Renal pelvis (tissue), 4 donors: Measurements from ENCODE around the gene VEGFB. TPM values are rescaled to one million over a fixed set of nuclear protein-coding genes. Genes with fewer than 3 reads are reported as not detected.
A peak's percentile ranks its signal among the peaks of the same experiment; 100 is the strongest.

Experiments
- DNase-seq: peaks from one replicate; pipeline ENCODE4 v3.0.0-alpha.2; 2013
- polyA plus RNA-seq, 3 donors: library from polyadenylated mRNA; unstranded; fragments of 120-200 nt; gene quantifications; one replicate each; pipeline ENCODE4 v1.2.1, GENCODE V29; 2013; ENCODE audit not compliant: insufficient read length in 3 of 3

Gene VEGFB
- polyA plus RNA-seq, 3 donors: 92.3 to 102 (median 92.6) TPM

DNA sequence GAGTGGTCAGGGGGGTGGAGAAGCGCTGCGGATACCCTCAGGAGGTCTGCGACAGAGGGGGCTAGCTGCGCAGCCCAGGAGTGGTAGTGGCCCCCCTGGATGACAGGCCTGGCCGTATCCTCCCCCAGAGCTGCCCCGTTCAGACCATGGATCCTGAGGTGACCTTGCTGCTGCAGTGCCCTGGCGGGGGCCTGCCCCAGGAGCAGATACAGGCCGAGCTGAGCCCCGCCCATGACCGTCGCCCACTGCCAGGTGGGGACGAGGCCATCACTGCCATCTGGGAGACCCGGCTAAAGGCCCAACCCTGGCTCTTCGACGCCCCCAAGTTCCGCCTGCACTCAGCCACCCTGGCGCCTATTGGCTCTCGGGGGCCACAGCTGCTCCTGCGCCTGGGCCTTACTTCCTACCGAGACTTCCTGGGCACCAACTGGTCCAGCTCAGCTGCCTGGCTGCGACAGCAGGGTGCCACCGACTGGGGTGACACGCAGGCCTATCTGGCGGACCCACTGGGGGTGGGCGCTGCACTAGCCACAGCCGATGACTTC is 7.8 kb upstream of the VEGFB start:
- DNase-seq: no peak

DNA sequence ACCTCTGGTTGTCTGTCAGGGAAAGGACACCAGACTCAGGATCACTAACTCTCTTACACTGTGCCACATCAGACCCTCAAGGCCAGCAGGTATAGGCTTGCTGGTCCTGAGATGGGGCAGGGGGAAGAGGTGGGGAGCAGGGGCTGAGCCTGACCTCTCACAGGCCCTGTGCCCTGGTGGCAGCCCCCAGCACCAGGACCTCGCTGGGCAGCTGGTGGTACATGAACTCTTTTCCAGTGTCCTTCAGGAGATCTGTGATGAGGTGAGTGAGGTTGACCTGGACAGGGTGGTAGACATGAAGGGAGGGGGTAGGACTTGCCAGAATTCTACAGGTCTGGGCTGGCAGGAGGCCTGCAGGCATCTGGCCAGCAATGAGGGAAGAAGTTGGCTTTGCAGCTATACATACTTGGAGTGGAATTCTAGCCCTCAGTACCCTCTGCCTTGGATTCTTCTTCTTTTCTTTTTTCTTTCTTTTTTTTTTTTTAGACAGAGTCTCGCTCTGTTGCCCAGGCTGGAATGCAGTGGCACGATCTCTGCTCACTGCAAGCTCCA is 6.9 kb upstream of the VEGFB start:
- DNase-seq: no peak

DNA sequence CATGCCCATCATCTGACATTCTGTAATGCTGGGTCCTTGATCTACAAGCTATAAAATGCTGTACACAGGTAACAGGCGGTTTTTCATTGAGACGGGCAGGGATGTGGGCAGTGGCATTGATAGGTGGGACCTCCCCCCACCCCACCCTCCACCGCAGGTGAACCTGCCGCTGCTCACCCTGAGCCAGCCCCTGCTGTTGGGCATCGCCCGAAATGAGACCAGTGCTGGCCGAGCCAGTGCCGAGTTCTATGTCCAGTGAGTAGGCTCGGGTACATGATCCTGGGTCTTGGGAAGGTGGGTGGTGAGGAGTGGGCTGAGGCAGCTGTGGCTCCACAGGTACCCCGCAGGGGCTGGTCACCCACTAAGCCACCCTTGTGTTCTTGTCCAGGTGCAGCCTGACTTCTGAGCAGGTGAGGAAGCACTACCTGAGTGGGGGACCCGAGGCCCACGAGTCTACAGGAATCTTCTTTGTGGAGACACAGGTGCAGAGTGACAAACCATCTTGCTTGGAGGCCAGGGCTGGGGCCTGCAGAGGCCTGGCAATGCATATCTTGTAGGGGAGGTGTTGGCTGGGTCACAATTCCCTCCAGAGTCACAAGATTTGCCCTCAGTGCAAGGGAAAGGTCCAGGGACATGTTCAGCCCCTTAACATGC is 5.2 kb upstream of the VEGFB start:
- no peak for DNase-seq

DNA sequence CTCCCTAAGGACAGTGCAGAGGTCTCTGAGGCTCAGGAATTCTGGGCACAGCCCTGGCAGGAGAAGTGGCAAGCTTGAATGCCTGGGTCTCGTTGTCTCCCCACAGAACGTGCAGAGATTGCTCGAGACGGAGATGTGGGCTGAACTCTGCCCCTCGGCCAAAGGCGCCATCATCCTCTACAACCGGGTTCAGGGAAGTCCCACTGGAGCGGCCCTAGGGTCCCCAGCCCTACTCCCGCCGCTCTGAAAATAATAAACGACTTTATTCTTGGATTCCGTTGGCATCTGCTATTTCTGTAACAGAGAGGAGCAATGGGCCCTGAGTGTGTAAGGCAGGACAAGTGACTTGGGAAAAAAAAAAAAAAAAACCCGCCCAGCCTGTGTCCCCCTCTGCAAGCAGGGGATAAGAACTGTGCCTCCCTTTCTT is 4.6 kb upstream of the VEGFB start:
- DNase-seq: no peak

DNA sequence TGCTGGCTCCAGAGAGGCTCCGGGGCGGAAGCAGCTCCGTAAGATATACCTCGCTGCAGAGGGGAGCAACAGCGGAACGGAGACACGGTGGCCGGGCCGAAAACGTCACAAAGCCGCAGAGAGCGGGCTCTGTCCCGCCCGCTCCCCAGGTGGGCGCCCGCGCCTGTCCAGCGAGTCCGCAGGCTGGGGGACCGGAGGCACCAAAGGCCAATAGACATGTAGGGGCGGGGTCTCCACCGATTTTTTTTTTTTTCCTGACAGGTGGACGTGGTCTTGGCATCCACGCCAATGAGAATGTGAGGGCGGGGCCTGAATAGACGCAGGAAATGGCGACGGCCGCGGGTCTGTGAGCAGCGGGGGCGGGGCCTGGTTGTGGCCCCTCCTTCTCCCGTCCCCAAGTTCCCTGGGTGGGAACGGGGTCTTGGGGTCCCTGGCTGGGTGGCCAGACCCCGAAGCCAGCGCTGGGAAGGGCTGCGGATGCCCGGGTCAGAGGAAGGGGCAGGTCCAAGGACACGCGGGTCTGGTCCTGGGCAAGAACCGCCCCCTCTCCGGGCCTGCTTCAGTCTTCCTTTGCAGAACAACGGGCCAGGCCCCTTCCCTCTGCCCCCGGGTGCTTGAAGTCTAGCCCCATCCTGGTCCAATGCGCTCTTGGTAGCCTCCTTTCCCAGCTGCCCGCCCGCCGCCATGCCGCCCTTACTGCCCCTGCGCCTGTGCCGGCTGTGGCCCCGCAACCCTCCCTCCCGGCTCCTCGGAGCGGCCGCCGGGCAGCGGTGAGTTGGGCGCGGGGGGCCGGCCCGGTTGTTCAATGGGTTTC is 4.0 kb upstream of the VEGFB start, which contains the start of gene DNAJC4:
DNAJC4 (plus strand) TSS at position 378 of the 814 bp plus-strand sequence; CDS start at position 685, 307 bp downstream.
- DNase-seq: peak; percentile 96

DNA sequence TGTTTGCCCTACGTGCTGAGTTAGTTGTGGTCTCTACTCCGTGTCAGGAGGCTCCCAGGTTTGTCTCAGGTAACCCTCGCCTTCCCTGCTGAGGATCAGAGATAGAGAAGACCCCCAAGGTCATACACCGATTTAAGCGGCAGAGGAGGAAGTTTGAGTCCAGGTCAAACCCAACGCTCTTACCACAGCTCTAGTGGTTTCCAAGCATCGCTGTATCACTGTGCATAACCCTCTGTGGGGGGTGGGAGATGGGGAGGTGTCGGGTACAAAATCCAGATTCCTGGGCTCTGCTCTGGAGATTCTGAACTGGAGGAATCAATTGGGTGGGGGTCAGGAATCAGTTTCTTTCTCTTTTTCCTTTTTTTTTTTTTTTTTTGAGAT is 3.4 kb upstream of the VEGFB start:
- no peak for DNase-seq

DNA sequence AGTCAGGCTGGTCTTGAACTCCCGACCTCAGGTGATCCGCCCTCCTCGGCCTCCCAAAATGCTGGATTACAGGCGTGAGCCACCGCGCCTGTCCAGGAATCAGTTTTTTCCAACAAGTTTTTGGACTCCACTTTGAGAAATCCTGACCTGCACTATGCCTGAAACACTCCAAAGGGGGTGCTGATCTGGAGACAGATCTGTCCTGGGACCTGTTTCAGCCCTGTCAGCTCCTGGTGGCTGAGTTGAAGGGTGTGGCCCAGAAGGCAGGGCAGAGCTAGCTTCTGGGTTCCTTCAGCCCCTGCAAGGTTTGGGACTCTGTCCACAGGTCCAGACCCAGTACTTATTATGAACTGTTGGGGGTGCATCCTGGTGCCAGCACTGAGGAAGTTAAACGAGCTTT is 2.8 kb upstream of the VEGFB start:
- no peak for DNase-seq

DNA sequence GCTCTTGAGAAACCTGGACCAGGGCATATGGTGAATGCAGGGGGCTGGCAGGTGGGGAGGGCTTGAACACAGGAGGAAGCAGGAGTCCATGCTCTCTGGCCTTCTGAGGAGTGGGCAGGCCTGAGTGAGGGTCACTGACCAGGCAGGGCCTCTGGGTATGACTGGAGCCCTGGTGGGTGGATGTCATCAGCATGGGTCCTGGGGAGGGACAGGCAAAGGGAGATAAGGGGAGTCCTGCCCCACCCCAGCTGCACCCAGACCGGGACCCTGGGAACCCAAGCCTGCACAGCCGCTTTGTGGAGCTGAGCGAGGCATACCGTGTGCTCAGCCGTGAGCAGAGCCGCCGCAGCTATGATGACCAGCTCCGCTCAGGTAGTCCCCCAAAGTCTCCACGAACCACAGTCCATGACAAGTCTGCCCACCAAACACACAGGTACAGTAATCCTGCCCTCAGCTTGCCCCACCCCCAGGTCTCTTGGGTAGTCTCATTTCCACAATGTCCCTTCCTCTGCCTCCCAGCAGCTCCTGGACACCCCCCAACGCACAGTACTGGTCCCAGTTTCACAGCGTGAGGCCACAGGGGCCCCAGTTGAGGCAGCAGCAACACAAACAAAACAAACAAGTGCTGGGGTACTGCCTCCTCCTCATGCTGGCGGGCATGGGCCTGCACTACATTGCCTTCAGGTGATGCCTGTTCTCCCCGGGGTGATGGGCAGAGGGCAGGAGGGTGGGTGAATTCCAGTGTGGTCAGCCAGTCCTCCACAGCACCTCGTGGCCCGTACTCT is 2.0 kb upstream of the VEGFB start:
- no peak for DNase-seq

DNA sequence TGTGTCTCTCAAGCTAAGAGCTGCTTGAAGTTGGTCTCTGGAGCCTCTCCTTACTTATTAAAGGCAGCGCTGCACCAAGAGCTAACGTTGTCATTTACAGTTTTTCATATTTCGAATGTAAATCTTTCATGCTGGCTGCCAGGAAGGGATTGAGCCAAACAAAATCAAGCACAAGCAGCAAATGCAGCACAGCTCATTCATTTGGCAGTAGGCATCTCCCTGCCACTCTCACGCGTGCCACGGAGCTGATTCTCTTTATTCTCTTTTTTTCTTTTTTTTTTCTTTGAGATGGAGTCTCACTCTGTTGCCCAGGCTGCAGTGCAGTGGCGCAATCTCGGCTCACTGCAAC is 1.4 kb upstream of the VEGFB start:
- DNase-seq: no peak

DNA sequence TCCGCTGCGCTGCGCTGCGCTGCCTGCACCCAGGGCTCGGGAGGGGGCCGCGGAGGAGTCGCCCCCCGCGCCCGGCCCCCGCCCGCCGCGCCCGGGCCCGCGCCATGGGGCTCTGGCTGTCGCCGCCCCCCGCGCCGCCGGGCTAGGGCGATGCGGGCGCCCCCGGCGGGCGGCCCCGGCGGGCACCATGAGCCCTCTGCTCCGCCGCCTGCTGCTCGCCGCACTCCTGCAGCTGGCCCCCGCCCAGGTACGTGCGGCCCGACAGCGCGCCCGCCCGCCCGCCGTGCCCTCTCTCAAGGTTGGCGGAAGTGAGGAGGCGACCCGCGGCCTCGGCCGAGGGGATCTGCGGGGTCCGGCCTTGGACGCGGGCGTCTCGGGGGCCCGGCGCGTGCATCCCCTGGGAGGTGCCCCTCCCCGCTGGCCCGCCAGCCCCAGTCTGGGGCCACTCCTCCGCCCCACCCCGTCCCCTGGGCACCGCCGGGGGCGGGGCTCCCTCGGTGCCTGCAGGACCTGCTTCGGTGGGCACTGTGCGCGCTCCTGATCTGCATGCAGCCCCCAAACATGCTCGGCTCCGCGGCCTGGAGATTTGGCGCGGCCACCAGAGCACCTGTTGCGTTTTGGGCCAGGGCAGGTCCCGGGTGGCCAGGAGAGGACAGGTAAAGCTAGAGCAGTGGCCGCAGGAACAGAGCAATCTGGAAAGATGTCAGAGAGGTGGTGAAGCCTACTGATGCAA is 429 bp downstream of the VEGFB start:
- DNase-seq: peak; percentile 57

DNA sequence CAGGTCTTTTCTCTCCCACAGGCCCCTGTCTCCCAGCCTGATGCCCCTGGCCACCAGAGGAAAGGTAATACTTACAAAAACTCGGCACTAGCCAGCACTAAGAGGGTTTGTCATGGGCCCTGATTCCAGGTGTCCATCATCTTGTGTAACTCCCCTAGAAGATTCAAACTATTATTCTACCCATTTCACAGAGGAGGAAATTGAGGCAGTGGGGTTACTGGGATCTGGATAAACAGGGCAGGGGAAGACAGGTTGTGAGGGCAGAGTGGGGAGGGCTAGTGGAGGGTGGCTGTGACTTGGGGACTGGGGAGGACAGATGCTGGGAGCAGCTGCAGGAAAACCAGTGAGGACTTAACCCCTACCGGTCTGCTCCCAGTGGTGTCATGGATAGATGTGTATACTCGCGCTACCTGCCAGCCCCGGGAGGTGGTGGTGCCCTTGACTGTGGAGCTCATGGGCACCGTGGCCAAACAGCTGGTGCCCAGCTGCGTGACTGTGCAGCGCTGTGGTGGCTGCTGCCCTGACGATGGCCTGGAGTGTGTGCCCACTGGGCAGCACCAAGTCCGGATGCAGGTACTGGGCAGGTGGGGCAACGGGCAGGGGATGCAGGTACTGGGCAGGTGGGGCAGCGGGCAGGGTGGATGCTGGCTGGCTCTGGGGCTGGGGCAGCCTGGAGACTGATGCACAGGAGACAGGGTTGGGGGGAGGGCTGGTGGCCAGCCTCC is 1.2 kb downstream of the VEGFB start:
- DNase-seq: no peak

DNA sequence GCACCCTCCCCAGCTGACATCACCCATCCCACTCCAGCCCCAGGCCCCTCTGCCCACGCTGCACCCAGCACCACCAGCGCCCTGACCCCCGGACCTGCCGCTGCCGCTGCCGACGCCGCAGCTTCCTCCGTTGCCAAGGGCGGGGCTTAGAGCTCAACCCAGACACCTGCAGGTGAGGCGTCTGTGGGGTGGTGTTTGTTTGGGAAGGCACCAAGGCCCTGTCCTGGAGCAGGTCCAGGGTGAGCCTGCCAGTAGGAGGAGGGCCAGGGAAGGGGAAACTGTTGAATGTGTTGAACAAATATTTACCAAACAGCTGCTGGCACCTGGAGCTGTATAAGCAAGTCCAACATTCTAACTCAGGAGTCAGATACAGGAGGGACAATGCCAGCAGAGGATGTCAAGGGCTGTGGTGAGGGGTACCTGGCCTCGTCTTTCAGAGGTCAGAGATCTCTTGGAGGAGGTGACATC is 3.1 kb downstream of the VEGFB start:
- no peak for DNase-seq

DNA sequence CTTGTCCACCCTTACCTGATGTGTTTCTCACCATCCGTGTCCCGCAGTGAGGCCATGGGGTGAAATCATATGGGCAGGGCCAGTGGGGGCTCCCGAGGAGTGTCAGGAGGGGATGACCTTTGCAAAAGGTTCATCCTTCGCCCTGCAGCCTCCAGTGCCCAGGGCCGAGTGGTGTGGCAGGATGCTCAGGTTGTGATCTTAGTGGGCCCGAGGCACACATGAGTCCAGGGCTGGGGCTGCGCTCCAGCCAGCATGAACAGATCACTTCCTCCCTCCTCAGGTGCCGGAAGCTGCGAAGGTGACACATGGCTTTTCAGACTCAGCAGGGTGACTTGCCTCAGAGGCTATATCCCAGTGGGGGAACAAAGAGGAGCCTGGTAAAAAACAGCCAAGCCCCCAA is 3.7 kb downstream of the VEGFB start:
- DNase-seq: no peak

DNA sequence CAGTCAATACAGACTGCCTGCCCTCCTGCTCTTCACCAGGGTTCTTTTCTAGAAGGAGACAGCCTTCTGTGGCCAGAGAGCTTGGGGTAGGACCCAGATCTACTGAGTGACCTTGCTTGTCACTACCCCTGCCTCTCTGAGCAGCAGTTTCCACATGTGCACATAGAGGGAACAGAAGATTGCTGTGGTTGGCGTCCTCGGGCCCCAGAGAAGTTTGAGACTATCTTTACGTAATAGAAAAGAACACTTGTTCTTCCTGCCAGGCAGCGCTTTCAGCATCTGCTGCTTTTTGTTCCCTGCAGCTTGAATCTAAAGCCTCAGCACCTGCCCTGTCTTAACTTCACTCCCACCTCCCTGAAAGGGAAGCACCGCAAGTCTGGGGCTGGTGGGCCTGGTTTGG is 4.6 kb downstream of the VEGFB start:
- no peak for DNase-seq

DNA sequence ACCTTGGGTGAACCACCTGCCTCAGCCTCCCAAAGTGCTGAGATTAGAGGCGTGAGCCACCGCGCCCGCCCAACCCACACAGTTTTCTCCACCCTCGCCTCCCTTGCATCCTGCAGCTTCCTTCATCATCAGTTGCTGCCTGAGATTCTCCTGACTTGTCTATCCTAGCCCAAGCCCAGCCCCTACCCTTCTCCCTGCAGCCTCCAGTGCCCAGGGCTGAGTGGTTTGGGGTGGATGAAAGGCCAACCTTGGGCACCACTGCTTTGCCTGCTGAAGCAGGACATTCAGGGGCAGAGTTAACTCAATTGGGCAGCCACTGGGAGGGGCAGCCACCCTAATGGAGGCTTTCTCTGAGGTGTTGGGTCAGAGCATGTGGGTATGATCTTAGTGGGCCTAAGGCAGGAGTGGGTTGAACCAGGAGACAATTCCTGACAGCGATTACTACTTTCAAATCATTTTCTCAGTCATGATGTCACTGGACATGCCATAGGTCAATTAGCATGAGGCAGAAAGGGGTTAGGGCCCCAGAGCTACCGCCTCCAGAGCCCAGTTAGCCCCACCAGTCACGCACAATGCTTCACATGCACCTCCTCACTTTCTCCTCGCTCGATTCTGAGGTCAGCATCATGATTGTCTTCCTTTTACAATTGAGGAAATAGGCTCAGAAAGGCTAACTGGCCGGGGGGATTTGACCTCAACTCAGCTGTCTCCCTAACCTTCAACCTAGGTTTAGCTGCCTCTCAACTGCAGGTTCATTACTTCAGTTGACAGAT is 5.5 kb downstream of the VEGFB start:
- DNase-seq: no peak

DNA sequence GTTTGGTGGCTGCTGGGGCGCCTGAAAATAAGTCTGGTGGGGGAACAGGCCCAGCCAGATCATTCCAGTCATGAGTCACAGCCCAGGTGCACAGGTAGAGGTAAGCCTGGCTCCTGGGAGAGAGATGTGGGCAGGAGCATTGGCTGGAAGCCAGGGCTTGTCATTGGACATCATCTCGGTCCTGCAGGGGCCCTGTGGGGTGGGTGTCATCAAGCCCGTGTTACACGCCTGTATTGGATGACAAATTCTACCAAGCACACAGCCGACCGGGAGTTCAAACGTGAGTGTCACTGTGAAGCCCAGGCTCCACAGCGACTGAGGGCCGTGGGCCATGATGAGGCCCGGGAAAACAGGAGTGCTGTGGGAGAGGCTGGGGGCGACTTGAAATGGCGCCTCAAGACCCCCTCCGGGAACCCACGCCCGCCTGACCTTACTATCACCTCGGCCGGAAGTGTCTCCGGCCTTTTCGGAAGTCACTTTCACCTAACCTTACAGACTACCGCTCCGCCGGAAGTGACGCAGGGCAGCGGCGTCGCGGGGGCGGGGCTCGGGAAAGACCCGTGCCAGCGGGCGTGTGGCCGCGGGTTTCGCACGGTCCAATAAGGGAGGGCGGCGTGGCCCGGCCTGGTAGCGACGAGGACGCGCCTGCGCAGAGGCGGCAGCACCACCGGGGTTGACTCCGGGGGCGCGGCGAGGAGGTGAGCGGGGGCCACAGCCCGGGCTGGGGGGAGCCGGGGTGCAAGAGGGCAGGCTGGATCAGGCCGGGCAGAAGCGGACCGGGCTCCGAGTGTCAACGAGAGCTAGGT is 6.3 kb downstream of the VEGFB start, which contains the start of gene FKBP2:
FKBP2 (plus strand) TSS at position 661 of the 806 bp plus-strand sequence. CDS start 1,293 bp downstream, outside the sequence.
- DNase-seq: peak; percentile 96

DNA sequence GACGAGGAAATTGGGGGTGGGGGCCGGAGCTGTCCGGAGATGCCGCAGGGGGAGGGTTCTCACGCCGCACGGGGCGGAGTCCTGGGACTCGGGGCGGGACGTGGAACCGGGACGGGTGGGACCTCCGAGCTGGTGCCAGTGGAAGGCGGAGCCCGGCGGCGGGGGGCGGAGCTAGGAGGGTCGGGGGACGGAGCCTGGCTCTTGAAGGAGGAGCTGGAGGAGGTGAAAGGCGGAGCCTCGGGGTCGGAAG is 6.8 kb downstream of the VEGFB start:
- peak; percentile 99 for DNase-seq

DNA sequence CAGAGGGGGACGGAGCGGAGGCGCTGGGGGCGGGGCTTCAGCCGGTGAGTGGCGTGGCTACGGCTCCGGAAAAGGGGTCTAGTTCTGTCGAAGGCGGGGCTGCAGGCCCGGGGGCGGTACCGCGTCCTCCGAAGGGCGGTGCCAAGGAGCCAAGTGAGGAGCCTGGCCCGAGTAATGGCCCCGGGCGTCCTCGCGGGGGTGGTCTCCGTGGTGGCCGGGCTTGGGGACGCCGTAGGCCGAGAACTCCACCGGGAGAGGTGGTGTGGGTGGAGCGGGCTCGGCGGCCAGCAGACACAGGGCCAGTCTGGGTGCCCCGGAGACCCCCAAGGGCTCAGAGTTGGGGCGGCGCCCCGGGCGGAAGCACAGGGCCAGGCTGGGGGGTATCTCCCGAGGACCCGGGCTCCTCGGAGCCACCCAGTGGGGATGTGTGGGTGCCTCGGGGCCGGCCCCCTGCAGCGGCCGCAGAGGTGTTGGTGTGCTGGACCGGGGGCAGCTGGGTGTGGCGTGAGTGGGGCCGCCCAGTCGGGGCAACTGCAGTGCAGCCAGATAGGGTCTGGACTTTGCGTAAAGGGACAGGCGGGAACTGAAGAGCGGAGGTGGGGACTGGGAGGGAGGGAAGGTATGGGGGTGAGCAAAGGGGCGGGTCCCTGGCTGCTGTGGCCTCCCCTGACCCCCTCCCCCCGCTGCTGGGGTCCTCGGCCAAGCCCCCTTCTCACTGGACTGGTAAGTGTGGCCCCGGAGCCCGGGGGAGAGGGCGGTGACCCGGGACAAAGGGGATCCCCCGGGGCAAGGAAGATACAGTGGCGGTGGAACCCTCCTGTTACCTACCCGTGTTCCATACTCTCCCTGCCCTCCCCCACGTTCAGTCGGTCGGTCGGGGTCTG is 7.3 kb downstream of the VEGFB start:
- no peak for DNase-seq
